Neural progenitor cell (in vitro differentiated cells): ENCODE measurements around the gene KCNQ1.

ENCODE experiments used
- EZH2 ChIP-seq: fragments of 200-600 bp; sonication (generic); IDR thresholded peaks from 2 replicates; pipeline ENCODE4 v1.6.1; 2017; ENCODE audit warnings: antibody characterized with exemption, mild to moderate bottlenecking, moderate library complexity
- EZH2phosphoT487 ChIP-seq: fragments of 200-600 bp; sonication (generic); IDR thresholded peaks from 2 replicates; pipeline ENCODE4 v1.6.1; 2017; ENCODE audit warnings: antibody characterized with exemption
- TF ChIP-seq, protein P1 (sequence below): fragments of 200-600 bp; sonication (generic); IDR thresholded peaks from 2 replicates; pipeline ENCODE4 v1.5.1; 2017; ENCODE audit warnings: antibody characterized with exemption, mild to moderate bottlenecking

DNA sequence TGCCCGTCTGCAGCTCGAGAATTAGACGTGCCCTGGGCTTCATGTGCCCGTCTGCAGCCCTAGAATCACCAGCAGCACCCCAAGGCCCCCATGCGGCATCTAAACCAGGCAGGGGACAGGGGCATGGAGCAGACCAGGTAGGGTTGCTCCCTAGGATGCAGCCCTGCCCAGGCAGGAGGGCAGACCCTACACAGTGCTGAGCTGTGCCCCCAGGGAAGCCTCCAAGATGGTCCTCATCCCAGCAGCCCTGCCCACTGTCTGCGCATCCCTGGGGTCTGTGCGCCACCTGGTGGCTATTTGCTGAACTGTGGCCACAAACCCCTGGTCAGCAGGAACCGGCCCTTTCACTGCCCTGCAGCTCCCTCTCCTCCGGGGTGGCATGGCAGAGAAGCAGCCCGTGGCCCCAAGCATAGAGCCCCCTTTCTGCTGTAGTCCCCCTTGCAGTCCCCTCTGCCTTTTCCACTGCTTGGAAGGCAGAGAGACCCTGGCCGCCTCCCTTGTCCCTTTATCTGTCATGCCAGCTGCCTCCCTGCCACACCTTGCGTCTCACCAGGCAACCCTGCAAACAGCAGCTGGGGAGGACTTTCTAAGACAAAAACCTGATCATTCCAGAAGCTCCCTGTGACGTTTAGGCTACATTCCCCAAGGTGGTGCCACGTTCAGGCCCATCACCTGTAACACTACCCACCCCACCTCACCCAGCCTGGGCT, 86.6 kb downstream of the KCNQ1 start:
- TF ChIP-seq, protein P1, sequence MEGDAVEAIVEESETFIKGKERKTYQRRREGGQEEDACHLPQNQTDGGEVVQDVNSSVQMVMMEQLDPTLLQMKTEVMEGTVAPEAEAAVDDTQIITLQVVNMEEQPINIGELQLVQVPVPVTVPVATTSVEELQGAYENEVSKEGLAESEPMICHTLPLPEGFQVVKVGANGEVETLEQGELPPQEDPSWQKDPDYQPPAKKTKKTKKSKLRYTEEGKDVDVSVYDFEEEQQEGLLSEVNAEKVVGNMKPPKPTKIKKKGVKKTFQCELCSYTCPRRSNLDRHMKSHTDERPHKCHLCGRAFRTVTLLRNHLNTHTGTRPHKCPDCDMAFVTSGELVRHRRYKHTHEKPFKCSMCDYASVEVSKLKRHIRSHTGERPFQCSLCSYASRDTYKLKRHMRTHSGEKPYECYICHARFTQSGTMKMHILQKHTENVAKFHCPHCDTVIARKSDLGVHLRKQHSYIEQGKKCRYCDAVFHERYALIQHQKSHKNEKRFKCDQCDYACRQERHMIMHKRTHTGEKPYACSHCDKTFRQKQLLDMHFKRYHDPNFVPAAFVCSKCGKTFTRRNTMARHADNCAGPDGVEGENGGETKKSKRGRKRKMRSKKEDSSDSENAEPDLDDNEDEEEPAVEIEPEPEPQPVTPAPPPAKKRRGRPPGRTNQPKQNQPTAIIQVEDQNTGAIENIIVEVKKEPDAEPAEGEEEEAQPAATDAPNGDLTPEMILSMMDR, result peak; percentile 91
- no peak for TF ChIP-seq EZH2
- TF ChIP-seq EZH2phosphoT487, result no peak
